ENCODE results near the gene PTPN23.

DNA sequence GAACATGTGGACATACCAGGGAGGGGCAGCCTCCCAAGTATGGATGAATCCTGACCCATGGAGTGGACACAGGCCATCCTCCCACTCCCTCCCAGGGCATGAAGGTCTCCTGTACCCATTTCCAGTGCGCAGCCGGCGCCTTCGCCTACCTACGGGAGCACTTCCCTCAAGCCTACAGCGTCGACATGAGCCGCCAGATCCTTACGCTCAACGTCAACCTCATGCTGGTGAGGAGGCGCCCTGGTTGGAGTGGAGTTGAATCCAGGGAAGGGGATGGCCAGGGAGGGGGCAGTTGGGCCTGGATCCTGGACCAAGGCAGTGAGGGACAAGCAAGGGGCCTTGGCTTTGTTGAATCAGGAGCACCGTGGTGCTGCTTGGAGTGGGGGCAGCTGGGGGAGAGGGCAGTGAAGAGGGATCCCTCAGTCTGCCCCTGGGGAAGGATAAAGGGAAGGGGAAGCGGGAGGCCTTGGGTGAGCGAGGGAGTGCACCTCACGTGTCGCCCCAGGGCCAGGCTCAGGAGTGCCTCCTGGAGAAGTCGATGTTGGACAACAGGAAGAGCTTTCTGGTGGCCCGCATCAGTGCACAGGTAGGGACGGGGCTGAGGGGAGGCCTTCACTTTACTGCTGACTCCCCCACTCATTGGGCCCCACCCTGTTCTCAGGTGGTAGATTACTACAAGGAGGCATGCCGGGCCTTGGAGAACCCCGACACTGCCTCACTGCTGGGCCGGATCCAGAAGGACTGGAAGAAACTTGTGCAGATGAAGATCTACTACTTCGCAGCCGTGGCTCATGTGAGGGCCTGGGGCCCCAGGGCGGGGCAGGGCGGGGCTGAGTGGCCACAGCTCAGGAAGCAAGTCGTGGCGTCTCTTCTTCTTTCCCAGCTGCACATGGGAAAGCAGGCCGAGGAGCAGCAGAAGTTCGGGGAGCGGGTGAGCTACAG lies 25.3 kb downstream of the PTPN23 start:
- TF ChIP-seq, protein P1, sequence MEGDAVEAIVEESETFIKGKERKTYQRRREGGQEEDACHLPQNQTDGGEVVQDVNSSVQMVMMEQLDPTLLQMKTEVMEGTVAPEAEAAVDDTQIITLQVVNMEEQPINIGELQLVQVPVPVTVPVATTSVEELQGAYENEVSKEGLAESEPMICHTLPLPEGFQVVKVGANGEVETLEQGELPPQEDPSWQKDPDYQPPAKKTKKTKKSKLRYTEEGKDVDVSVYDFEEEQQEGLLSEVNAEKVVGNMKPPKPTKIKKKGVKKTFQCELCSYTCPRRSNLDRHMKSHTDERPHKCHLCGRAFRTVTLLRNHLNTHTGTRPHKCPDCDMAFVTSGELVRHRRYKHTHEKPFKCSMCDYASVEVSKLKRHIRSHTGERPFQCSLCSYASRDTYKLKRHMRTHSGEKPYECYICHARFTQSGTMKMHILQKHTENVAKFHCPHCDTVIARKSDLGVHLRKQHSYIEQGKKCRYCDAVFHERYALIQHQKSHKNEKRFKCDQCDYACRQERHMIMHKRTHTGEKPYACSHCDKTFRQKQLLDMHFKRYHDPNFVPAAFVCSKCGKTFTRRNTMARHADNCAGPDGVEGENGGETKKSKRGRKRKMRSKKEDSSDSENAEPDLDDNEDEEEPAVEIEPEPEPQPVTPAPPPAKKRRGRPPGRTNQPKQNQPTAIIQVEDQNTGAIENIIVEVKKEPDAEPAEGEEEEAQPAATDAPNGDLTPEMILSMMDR (conservative IDR thresholded peaks at IDR 0.05; ENCODE audit: low read length), result no peak
- TF ChIP-seq EZH2phosphoT487 (IDR thresholded peaks at IDR 0.05; ENCODE audit: borderline replicate concordance, low read depth, low read length), result no peak
